Adrenal gland (tissue), 12 donors: ENCODE measurements around the gene MYH11. TPM values are rescaled to one million over a fixed set of nuclear protein-coding genes. Genes with fewer than 3 reads are reported as not detected.

Experiments used
- DNase-seq, 7 donors: peaks; one replicate each; pipeline ENCODE4 v3.0.0-alpha.2; 2019 to 2020
- H3K27ac ChIP-seq, 5 donors: fragments of 200-600 bp; sonication (generic) in 4 of 5; 1 replicate in 3 of 5; 2 replicates in 2 of 5; pipeline versions ENCODE4 v1.5.1 to v1.8.0; 2016 to 2020; ENCODE audit warnings: mild to moderate bottlenecking in 1 of 5
- H3K27me3 ChIP-seq: fragments of 200-600 bp; 2 replicates; pipeline ENCODE4 v1.8.0; 2021
- H3K36me3 ChIP-seq, 2 donors: fragments of 200-600 bp; replicated peaks in 1 of 2; 1 replicate in 1 of 2; 2 replicates in 1 of 2; pipeline versions ENCODE4 v1.5.1 to v1.8.0; 2018 to 2022
- H3K4me1 ChIP-seq, 2 donors: fragments of 200-600 bp; replicated peaks in 1 of 2; 1 replicate in 1 of 2; 2 replicates in 1 of 2; pipeline versions ENCODE4 v1.5.1 to v1.8.0; 2018 to 2021
- H3K4me3 ChIP-seq, 4 donors: fragments of 200-600 bp; sonication (generic) in 3 of 4; one replicate each; pipeline ENCODE4 v1.5.1; 2016 to 2018
- H3K9me3 ChIP-seq, 3 donors: fragments of 200-600 bp; sonication (generic) in 1 of 3; replicated peaks in 1 of 3; 1 replicate in 2 of 3; 2 replicates in 1 of 3; pipeline versions ENCODE4 v1.5.1 to v1.8.0; 2016 to 2021
- POLR2A ChIP-seq, 2 donors: fragments of 450-650 bp; IDR thresholded peaks; one replicate each; pipeline ENCODE4 v1.6.1; 2017; ENCODE audit warnings: antibody characterized with exemption in 2 of 2, mild to moderate bottlenecking in 2 of 2, moderate library complexity in 1 of 2
- WGBS, 4 donors: extraction: QIAGEN DNeasy Blood & Tissue Kit in 2 of 4; methylation state at CpG; one replicate each; pipeline versions ENCODE4 v1.1.5 to v1.1.7; 2013 to 2017; 5-methylcytosine and 5-hydroxymethylcytosine counted together
- intact Hi-C, 2 donors: fragments of 100-400 bp; cut with DNase I; formaldehyde crosslinking; loops; one replicate each; pipeline versions ENCODE4 v1.14.1 to v1.15.0; 2022 to 2023
- polyA plus RNA-seq, 3 donors: library from polyadenylated mRNA; stranded (reverse); fragments of 200-250 nt in 2 of 3; fragments of 350-450 nt in 1 of 3; fragmentation: Illumina TruSeq in 1 of 3; extraction: RNeasy Lipid Tissue Mini Kit (QIAGEN cat#74804) in 1 of 3; gene quantifications; one replicate each; pipeline ENCODE4 v1.2.3, GENCODE V29; 2013 to 2014
- total RNA-seq, 9 donors: library from RNA; depleted of rRNA in 4 of 9; stranded (reverse); fragments of >200 nt in 4 of 9; fragments of 120-200 nt in 1 of 9; fragmentation: NEBNext Ultra II Directional in 1 of 9; extraction: Animal tissue kit (Norgen Biotek cat#: 25700) in 1 of 9; gene quantifications; one replicate each; pipeline versions ENCODE4 v1.1.0 to v1.2.4, GENCODE V29; 2013 to 2023
- TF ChIP-seq, protein P1 (sequence below), 6 experiments: fragments of 450-650 bp in 4 of 6; fragments of 200-600 bp in 2 of 6; sonication (generic) in 1 of 6; IDR thresholded peaks; 1 replicate in 5 of 6; 2 replicates in 1 of 6; pipeline versions ENCODE4 v1.5.1 to v1.8.0; 2016 to 2021; ENCODE audit warnings: antibody characterized with exemption in 6 of 6, mild to moderate bottlenecking in 2 of 6, moderate library complexity in 1 of 6
- donor health status: healthy with polysubstance abuse.
- donor health status: Bipolar disorder and iron deficiency.
- donor health status: DM: yes; HTN: yes; CAD: no.
- donor health status: DM: no; HTN: no; CAD: no.
- donor health status: DM: no; HTN: no; CAD: no.
- donor health status: DM: yes; HTN: yes; CAD: no.

MYH11 gene
- total and polyA plus RNA-seq, 12 donors: 2.4 to 45.1 (median 16.5) TPM

DNA sequence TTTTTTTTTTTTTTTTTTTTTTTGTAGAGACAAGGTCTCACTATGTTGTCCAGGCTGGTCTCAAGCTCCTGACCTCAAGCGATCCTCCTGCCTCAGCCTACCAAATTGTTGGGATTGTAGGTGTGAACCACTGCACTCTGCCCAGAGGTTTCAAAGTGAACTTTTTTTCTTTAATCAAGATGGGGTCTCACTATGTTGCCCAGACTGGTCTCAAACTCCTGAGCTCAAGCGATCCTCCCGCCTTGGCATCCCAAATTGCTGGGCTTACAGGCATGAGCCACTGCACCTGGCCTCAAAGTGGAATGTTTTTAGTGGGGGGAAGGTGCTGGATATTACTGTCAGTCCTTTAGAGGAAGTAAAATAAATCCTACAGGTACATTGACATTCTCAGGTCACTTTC lies 43.5 kb upstream of the MYH11 start:
- intact Hi-C loops: no loop called here
- Histone ChIP-seq H3K9me3 (no peaks in the 10 kb centered on the region), H3K4me1 (no peaks in the 10 kb centered on the region), H3K36me3 (no peaks in the 10 kb centered on the region), H3K4me3 (no peak overlapping the region), H3K27ac (no peak overlapping the region), H3K27me3 (no peaks in the 10 kb centered on the region)
- 91 to 95% (median 94%) methylated on average over 3 of the region's 3 CpGs for WGBS, 4 donors
- no peak for DNase-seq
- no peak for TF ChIP-seq POLR2A (IDR thresholded peaks at IDR 0.05)
- TF ChIP-seq, protein P1, sequence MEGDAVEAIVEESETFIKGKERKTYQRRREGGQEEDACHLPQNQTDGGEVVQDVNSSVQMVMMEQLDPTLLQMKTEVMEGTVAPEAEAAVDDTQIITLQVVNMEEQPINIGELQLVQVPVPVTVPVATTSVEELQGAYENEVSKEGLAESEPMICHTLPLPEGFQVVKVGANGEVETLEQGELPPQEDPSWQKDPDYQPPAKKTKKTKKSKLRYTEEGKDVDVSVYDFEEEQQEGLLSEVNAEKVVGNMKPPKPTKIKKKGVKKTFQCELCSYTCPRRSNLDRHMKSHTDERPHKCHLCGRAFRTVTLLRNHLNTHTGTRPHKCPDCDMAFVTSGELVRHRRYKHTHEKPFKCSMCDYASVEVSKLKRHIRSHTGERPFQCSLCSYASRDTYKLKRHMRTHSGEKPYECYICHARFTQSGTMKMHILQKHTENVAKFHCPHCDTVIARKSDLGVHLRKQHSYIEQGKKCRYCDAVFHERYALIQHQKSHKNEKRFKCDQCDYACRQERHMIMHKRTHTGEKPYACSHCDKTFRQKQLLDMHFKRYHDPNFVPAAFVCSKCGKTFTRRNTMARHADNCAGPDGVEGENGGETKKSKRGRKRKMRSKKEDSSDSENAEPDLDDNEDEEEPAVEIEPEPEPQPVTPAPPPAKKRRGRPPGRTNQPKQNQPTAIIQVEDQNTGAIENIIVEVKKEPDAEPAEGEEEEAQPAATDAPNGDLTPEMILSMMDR (IDR thresholded peaks at IDR 0.05): no peak

DNA sequence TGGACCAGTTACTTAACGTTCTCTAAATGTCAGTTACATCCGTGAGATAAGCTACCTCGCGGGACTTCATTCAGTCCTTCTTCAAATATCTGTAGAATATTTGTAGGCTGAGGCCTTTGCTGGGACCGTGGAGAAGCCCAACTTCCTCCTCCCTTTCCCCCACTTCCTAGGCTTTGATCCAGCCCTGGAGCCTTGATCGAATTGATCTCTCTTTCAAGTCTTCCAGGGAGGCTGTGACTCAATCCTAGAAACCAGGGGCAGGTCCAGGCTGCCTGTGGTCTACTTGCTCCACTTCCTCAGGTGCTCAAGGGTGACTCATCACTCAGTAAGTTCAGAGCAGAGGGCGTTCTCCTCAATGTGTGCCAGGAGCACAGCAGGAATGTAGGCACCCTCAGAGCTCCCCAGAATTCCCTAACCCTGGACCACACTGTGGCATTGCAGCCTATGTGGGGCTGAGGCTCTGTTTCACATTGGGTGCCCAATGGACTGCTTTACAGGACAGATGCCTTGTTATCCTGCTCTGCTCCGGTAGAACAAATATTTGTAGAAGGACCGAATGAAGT lies 42.8 kb upstream of the MYH11 start:
- DNase-seq: peak; percentile 33 to 73 (median 60)
- H3K27ac ChIP-seq: peak overlapping the region in 1 of 5 donors; percentile 25
- no peak for TF ChIP-seq POLR2A (IDR thresholded peaks at IDR 0.05)
- TF ChIP-seq, protein P1 (IDR thresholded peaks at IDR 0.05): no peak
- no peaks in the 10 kb centered on the region for H3K4me1 ChIP-seq
- WGBS, 4 donors: 35 to 50% (median 44%) methylated on average over 8 to 9 of the region's 9 CpGs
- intact Hi-C loops: no loop called here
- H3K4me3 ChIP-seq: no peak overlapping the region
- no peaks in the 10 kb centered on the region for H3K36me3 ChIP-seq
- H3K27me3 ChIP-seq: no peaks in the 10 kb centered on the region
- H3K9me3 ChIP-seq: no peaks in the 10 kb centered on the region

DNA sequence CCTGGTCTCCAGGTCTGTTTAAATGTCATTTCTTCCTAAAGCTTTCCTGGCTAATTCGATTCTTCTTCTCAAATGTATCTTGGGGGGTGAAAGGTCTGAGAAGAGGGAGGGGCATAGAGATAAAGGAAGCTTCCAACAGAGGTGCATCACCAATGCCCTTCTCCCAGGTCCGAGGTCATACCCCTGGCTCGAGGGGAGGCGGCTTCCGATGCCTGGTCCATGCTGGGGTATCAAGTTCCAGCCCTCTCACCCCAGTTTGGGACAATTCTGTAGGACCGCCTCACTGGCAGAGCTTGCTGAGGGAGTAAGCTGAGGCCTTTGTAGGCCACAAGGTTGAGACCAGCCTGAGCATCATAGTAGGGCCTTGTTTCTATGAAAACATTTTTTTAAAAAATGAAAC lies 41.8 kb upstream of the MYH11 start:
- Histone ChIP-seq H3K4me1 (no peaks in the 10 kb centered on the region), H3K9me3 (no peaks in the 10 kb centered on the region), H3K27ac (no peak overlapping the region), H3K36me3 (no peaks in the 10 kb centered on the region), H3K4me3 (no peak overlapping the region), H3K27me3 (no peaks in the 10 kb centered on the region)
- no peak for TF ChIP-seq POLR2A (IDR thresholded peaks at IDR 0.05)
- TF ChIP-seq, protein P1 (IDR thresholded peaks at IDR 0.05): no peak
- intact Hi-C loops: no loop called here
- DNase-seq: no peak
- WGBS, 4 donors: 91 to 96% (median 94%) methylated on average over 6 of the region's 6 CpGs

DNA sequence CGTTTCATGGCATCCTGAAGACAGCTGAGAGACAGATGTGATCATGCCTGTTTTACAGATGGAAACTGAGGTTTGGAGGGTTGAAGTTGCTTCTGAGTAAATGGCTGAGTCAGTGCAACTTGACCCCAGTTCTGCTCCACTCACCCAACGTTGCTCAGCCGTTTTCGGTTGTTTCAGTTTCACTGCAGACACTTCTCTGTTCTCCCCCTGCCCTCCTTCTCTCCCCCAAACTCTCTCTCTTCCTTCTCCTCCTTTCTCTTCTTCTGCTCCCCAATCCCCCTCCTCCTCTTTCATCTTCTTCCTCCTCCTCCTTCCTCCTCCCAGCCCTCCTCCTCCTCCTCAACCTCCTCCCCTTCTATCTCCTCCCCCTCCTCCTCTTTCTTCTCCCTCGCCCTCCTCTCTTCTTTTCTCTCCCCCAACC lies 41.0 kb upstream of the MYH11 start:
- Histone ChIP-seq H3K27ac (no peak overlapping the region), H3K4me3 (no peak overlapping the region), H3K36me3 (no peaks in the 10 kb centered on the region), H3K4me1 (no peaks in the 10 kb centered on the region), H3K27me3 (no peaks in the 10 kb centered on the region), H3K9me3 (no peaks in the 10 kb centered on the region)
- TF ChIP-seq, protein P1 (IDR thresholded peaks at IDR 0.05): no peak
- TF ChIP-seq POLR2A (IDR thresholded peaks at IDR 0.05): no peak
- intact Hi-C loops: no loop called here
- DNase-seq: no peak
- WGBS, 4 donors: 53 to 62% (median 57%) methylated on average over 5 of the region's 5 CpGs
